ENCODE results near the gene ARID1B. TPM values are rescaled to one million over a fixed set of nuclear protein-coding genes. Genes with fewer than 3 reads are reported as not detected.

Gene ARID1B
- total RNA-seq, 2 donors from 2014 or later, result 65.1 to 99.4 TPM

- intact Hi-C loops (cut with DNase I), result no loop called here
- Histone ChIP-seq H3K9me3 (no peaks in the 10 kb centered on the region), H3K4me1 (replicated peaks) (no peaks in the 10 kb centered on the region), H3K27ac (no peak overlapping the region), H3K27me3 (replicated peaks; ENCODE audit: insufficient read depth) (no peaks in the 10 kb centered on the region), H3K4me3 (no peak overlapping the region), H3K36me3 (no peaks in the 10 kb centered on the region)
- TF ChIP-seq CTCF (IDR thresholded peaks at IDR 0.05) (no peak), POLR2A (IDR thresholded peaks at IDR 0.05) (no peak), POLR2AphosphoS5 (IDR thresholded peaks at IDR 0.05) (no peak)
- 83% methylated on average over 1 of the region's 1 CpG for WGBS
- no peak for DNase-seq (ENCODE audit: low spot score)
These were observed 302.1 kb downstream of the ARID1B start for GRCh38 chr6:157079277-157079676.

- intact Hi-C loops (cut with DNase I), result no loop called here
These were observed 302.6 kb downstream of the ARID1B start for GRCh38 chr6:157079771-157080170.

GRCh38 chr6:157080986-157081391 lies 303.8 kb downstream of the ARID1B start:
- TF ChIP-seq POLR2AphosphoS5 (IDR thresholded peaks at IDR 0.05) (no peak), POLR2A (IDR thresholded peaks at IDR 0.05) (no peak), CTCF (IDR thresholded peaks at IDR 0.05) (no peak)
- Histone ChIP-seq H3K4me1 (replicated peaks) (no peaks in the 10 kb centered on the region), H3K36me3 (no peaks in the 10 kb centered on the region), H3K27me3 (replicated peaks; ENCODE audit: insufficient read depth) (no peaks in the 10 kb centered on the region), H3K4me3 (no peak overlapping the region), H3K9me3 (no peaks in the 10 kb centered on the region), H3K27ac (no peak overlapping the region)
- intact Hi-C loops (cut with DNase I), result no loop called here
- DNase-seq (ENCODE audit: low spot score), result no peak

More at GRCh38 chr6:157079771-157080170, 302.6 kb downstream of the ARID1B start:
- Histone ChIP-seq H3K27ac (no peak overlapping the region), H3K36me3 (no peaks in the 10 kb centered on the region), H3K9me3 (no peaks in the 10 kb centered on the region), H3K4me1 (replicated peaks) (no peaks in the 10 kb centered on the region), H3K27me3 (replicated peaks; ENCODE audit: insufficient read depth) (no peaks in the 10 kb centered on the region), H3K4me3 (no peak overlapping the region)
- no peak for TF ChIP-seq POLR2A (IDR thresholded peaks at IDR 0.05)
- TF ChIP-seq CTCF (IDR thresholded peaks at IDR 0.05), result no peak
- no peak for TF ChIP-seq POLR2AphosphoS5 (IDR thresholded peaks at IDR 0.05)
- WGBS, result 82% methylated on average over 3 of the region's 3 CpGs
- no peak for DNase-seq (ENCODE audit: low spot score)

GRCh38 chr6:157083343-157083742 lies 306.2 kb downstream of the ARID1B start:
- no peaks in the 10 kb centered on the region for H3K36me3 ChIP-seq
- WGBS, result 74% methylated on average over 7 of the region's 7 CpGs
- H3K4me1 ChIP-seq (replicated peaks), result no peaks in the 10 kb centered on the region

GRCh38 chr6:157086632-157087031 lies 309.5 kb downstream of the ARID1B start:
- intact Hi-C loops (cut with DNase I), result no loop called here
- TF ChIP-seq POLR2AphosphoS5 (IDR thresholded peaks at IDR 0.05) (no peak), POLR2A (IDR thresholded peaks at IDR 0.05) (no peak), CTCF (IDR thresholded peaks at IDR 0.05) (no peak)
- Histone ChIP-seq H3K36me3 (no peaks in the 10 kb centered on the region), H3K27ac (no peak overlapping the region), H3K4me3 (no peak overlapping the region), H3K27me3 (replicated peaks; ENCODE audit: insufficient read depth) (no peaks in the 10 kb centered on the region), H3K4me1 (replicated peaks) (no peaks in the 10 kb centered on the region), H3K9me3 (no peaks in the 10 kb centered on the region)
- 89% methylated on average over 6 of the region's 6 CpGs for WGBS
- DNase-seq (ENCODE audit: low spot score), result no peak

More at GRCh38 chr6:157083343-157083742, 306.2 kb downstream of the ARID1B start:
- Histone ChIP-seq H3K27ac (no peak overlapping the region), H3K9me3 (no peaks in the 10 kb centered on the region), H3K4me3 (no peak overlapping the region), H3K27me3 (replicated peaks; ENCODE audit: insufficient read depth) (no peaks in the 10 kb centered on the region)
- no peak for DNase-seq (ENCODE audit: low spot score)
- intact Hi-C loops (cut with DNase I), result no loop called here
- no peak for TF ChIP-seq POLR2AphosphoS5 (IDR thresholded peaks at IDR 0.05)
- TF ChIP-seq POLR2A (IDR thresholded peaks at IDR 0.05), result no peak

Measured in prostate gland (tissue), 2 donors.